Measurements from ENCODE around the gene TBC1D9.

- TF ChIP-seq MAX (IDR thresholded peaks at IDR 0.05): no peak
- TF ChIP-seq CTCF (IDR thresholded peaks at IDR 0.05 in 2 of 3, conservative IDR thresholded peaks at IDR 0.05 in 1 of 3; ENCODE audit: borderline replicate concordance in 1 of 3, insufficient read depth in 1 of 3, low read depth in 2 of 3, low read length in 2 of 3): no peak
- TF ChIP-seq EZH2phosphoT487 (IDR thresholded peaks at IDR 0.05; ENCODE audit: borderline replicate concordance): no peak
- TF ChIP-seq POLR2A (IDR thresholded peaks at IDR 0.05; ENCODE audit: borderline replicate concordance, extremely low read depth, insufficient read depth, insufficient read length): no peak
- no peak for TF ChIP-seq REST (IDR thresholded peaks at IDR 0.05; ENCODE audit: low read depth)
- TF ChIP-seq ZBTB33 (IDR thresholded peaks at IDR 0.05; ENCODE audit: extremely low read depth, insufficient replicate concordance, low read length): no peak
- TF ChIP-seq YY1 (IDR thresholded peaks at IDR 0.05; ENCODE audit: extremely low read depth, insufficient replicate concordance, low read depth, low read length): no peak
- no peak for TF ChIP-seq EZH2 (IDR thresholded peaks at IDR 0.05)
These were observed 30.6 kb downstream of the TBC1D9 start for GRCh38 chr4:140725556-140725955.
